Nephron (organoid): Measurements from ENCODE around the gene UGT1A3.

ENCODE experiments used
- H3K27ac Mint-ChIP-seq, 3 experiments: 2 replicates each; pipeline ENCODE4 v1.8.0; 2020; ENCODE audit warnings: mixed read lengths in 3 of 3, mild to moderate bottlenecking in 2 of 3, moderate library complexity in 1 of 3
- H3K27me3 Mint-ChIP-seq: 2 replicates; pipeline ENCODE4 v1.8.0; 2021; ENCODE audit warnings: low read depth, mild to moderate bottlenecking, moderate library complexity, mixed read lengths
- H3K36me3 Mint-ChIP-seq: 2 replicates; pipeline ENCODE4 v1.8.0; 2020; ENCODE audit warnings: low read depth, mixed read lengths
- H3K4me1 Mint-ChIP-seq: 2 replicates; pipeline ENCODE4 v1.8.0; 2020; ENCODE audit warnings: mixed read lengths
- H3K4me3 Mint-ChIP-seq, 3 experiments: 2 replicates each; pipeline ENCODE4 v1.8.0; 2020; ENCODE audit warnings: mild to moderate bottlenecking in 3 of 3, mixed read lengths in 3 of 3, moderate library complexity in 2 of 3
- H3K9me3 Mint-ChIP-seq: 2 replicates; pipeline ENCODE4 v1.8.0; 2020; ENCODE audit warnings: mixed read lengths
- CTCF ChIP-seq, 3 experiments: fragments of 200-600 bp; sonication (generic); IDR thresholded peaks; one replicate each; pipeline ENCODE4 v1.5.0; 2021; ENCODE audit warnings: antibody characterized with exemption in 3 of 3; ENCODE audit not compliant: unreplicated experiment in 3 of 3

The UGT1A3 gene

GRCh38 chr2:233761040-233761769 lies 32.4 kb downstream of the UGT1A3 start:
- Mint-ChIP-seq H3K36me3 (no peaks in the 10 kb centered on the region), H3K4me3 (no peak overlapping the region), H3K9me3 (no peaks in the 10 kb centered on the region), H3K27me3 (peaks cover 9% of the 10 kb centered on the region), H3K27ac (no peak overlapping the region), H3K4me1 (no peaks in the 10 kb centered on the region)
- no peak for TF ChIP-seq CTCF (IDR thresholded peaks at IDR 0.05; ENCODE audit: unreplicated experiment in 3 of 3)

GRCh38 chr2:233764264-233764663 lies 35.4 kb downstream of the UGT1A3 start:
- Mint-ChIP-seq H3K36me3 (no peaks in the 10 kb centered on the region), H3K4me3 (no peak overlapping the region), H3K9me3 (no peaks in the 10 kb centered on the region), H3K27ac (no peak overlapping the region), H3K27me3 (peaks cover 5% of the 10 kb centered on the region), H3K4me1 (no peaks in the 10 kb centered on the region)
- no peak for TF ChIP-seq CTCF (IDR thresholded peaks at IDR 0.05; ENCODE audit: unreplicated experiment in 3 of 3)

GRCh38 chr2:233764761-233765160 lies 35.9 kb downstream of the UGT1A3 start:
- H3K27me3 Mint-ChIP-seq: peaks cover 5% of the 10 kb centered on the region
- H3K36me3 Mint-ChIP-seq: no peaks in the 10 kb centered on the region
- TF ChIP-seq CTCF (IDR thresholded peaks at IDR 0.05; ENCODE audit: unreplicated experiment in 3 of 3): no peak
- H3K9me3 Mint-ChIP-seq: no peaks in the 10 kb centered on the region
- H3K27ac Mint-ChIP-seq: no peak overlapping the region
- H3K4me3 Mint-ChIP-seq: no peak overlapping the region
- H3K4me1 Mint-ChIP-seq: no peaks in the 10 kb centered on the region

GRCh38 chr2:233766416-233766815 lies 37.6 kb downstream of the UGT1A3 start:
- H3K4me1 Mint-ChIP-seq: no peaks in the 10 kb centered on the region
- H3K4me3 Mint-ChIP-seq: no peak overlapping the region
- H3K27me3 Mint-ChIP-seq: no peaks in the 10 kb centered on the region
- H3K27ac Mint-ChIP-seq: no peak overlapping the region
- no peaks in the 10 kb centered on the region for H3K9me3 Mint-ChIP-seq
- no peak for TF ChIP-seq CTCF (IDR thresholded peaks at IDR 0.05; ENCODE audit: unreplicated experiment in 3 of 3)
- H3K36me3 Mint-ChIP-seq: no peaks in the 10 kb centered on the region

- Mint-ChIP-seq H3K36me3 (no peaks in the 10 kb centered on the region), H3K27ac (no peak overlapping the region), H3K4me3 (no peak overlapping the region), H3K27me3 (peaks cover 3% of the 10 kb centered on the region), H3K9me3 (no peaks in the 10 kb centered on the region), H3K4me1 (no peaks in the 10 kb centered on the region)
- TF ChIP-seq CTCF (IDR thresholded peaks at IDR 0.05; ENCODE audit: unreplicated experiment in 3 of 3): no peak
Observed at GRCh38 chr2:233768076-233768475, 39.2 kb downstream of the UGT1A3 start.

GRCh38 chr2:233769260-233769659 lies 40.4 kb downstream of the UGT1A3 start:
- no peaks in the 10 kb centered on the region for H3K36me3 Mint-ChIP-seq
- no peak overlapping the region for H3K27ac Mint-ChIP-seq
- TF ChIP-seq CTCF (IDR thresholded peaks at IDR 0.05; ENCODE audit: unreplicated experiment in 3 of 3): no peak
- H3K4me1 Mint-ChIP-seq: no peaks in the 10 kb centered on the region
- H3K27me3 Mint-ChIP-seq: peaks cover 3% of the 10 kb centered on the region
- no peaks in the 10 kb centered on the region for H3K9me3 Mint-ChIP-seq
- no peak overlapping the region for H3K4me3 Mint-ChIP-seq
